NCI-H226 (cell line): Measurements from ENCODE around the gene GSE1.
A peak's percentile ranks its signal among the peaks of the same experiment; 100 is the strongest.

ENCODE experiments used
- DNase-seq: peaks from one replicate; pipeline ENCODE4 v3.0.0-alpha.2; 2015

GSE1 gene

GRCh38 chr16:85711982-85712587, 99.0 kb downstream of the GSE1 start:
- no peak for DNase-seq

- DNase-seq: no peak
Observed at GRCh38 chr16:85712801-85713200, 99.7 kb downstream of the GSE1 start.

- no peak for DNase-seq
Observed at GRCh38 chr16:85715169-85716021, 102.3 kb downstream of the GSE1 start.

- DNase-seq: no peak
Observed at GRCh38 chr16:85716022-85716679, 103.0 kb downstream of the GSE1 start.

- DNase-seq: no peak
Observed at GRCh38 chr16:85716680-85717038, 103.5 kb downstream of the GSE1 start.

- no peak for DNase-seq
Observed at GRCh38 chr16:85717393-85718152, 104.5 kb downstream of the GSE1 start.

- DNase-seq: no peak
Observed at GRCh38 chr16:85718153-85718477, 105.0 kb downstream of the GSE1 start.

GRCh38 chr16:85718682-85719081, 105.6 kb downstream of the GSE1 start:
- DNase-seq: no peak

GRCh38 chr16:85719605-85720301, 106.6 kb downstream of the GSE1 start:
- no peak for DNase-seq

GRCh38 chr16:85720302-85720637, 107.1 kb downstream of the GSE1 start:
- DNase-seq: peak; percentile 79

- no peak for DNase-seq
Observed at GRCh38 chr16:85722128-85722893, 109.2 kb downstream of the GSE1 start.

GRCh38 chr16:85724126-85724879, 111.2 kb downstream of the GSE1 start:
- DNase-seq: no peak

- no peak for DNase-seq
Observed at GRCh38 chr16:85724936-85725335, 111.8 kb downstream of the GSE1 start.
